HG03439 (cell line): Measurements from ENCODE around the gene TIMP4.
A peak's percentile ranks its signal among the peaks of the same experiment; 100 is the strongest.

Source experiments
- ATAC-seq: cut with Tn5 transposase; IDR thresholded peaks from one replicate; pipeline ENCODE4 v1.9.1; 2021; ENCODE audit warnings: mild to moderate bottlenecking, moderate library complexity; ENCODE audit not compliant: unreplicated experiment

Gene TIMP4

GRCh38 chr3:12158387-12159226, at the start of gene TIMP4:
TSS of gene TIMP4 (minus strand) at chr3:12158912. CDS start at chr3:12158840, 72 bp downstream.
- no peak for ATAC-seq

GRCh38 chr3:12205171-12205570, 46.5 kb upstream of the TIMP4 start:
- ATAC-seq = no peak

GRCh38 chr3:12201813-12202212, 43.1 kb upstream of the TIMP4 start:
- no peak for ATAC-seq

GRCh38 chr3:12198301-12198700, 39.6 kb upstream of the TIMP4 start:
- no peak for ATAC-seq

GRCh38 chr3:12197475-12197874, 38.8 kb upstream of the TIMP4 start:
- no peak for ATAC-seq

- no peak for ATAC-seq
These were observed 38.0 kb upstream of the TIMP4 start for GRCh38 chr3:12196684-12197083.

GRCh38 chr3:12195231-12195630, 36.5 kb upstream of the TIMP4 start:
- ATAC-seq = no peak

GRCh38 chr3:12194669-12195161, 36.0 kb upstream of the TIMP4 start:
- ATAC-seq = peak; percentile 59

- peak; percentile 31 for ATAC-seq
These were observed 35.5 kb upstream of the TIMP4 start for GRCh38 chr3:12194209-12194608.

- ATAC-seq = peak; percentile 59
These were observed 34.9 kb upstream of the TIMP4 start for GRCh38 chr3:12193485-12194165.

GRCh38 chr3:12192655-12193484, 34.2 kb upstream of the TIMP4 start:
- no peak for ATAC-seq

GRCh38 chr3:12192173-12192572, 33.5 kb upstream of the TIMP4 start:
- no peak for ATAC-seq

GRCh38 chr3:12191559-12191958, 32.8 kb upstream of the TIMP4 start:
- ATAC-seq = no peak

GRCh38 chr3:12190832-12191231, 32.1 kb upstream of the TIMP4 start:
- ATAC-seq = no peak

GRCh38 chr3:12190221-12190807, 31.6 kb upstream of the TIMP4 start:
- no peak for ATAC-seq

- ATAC-seq = no peak
These were observed 30.1 kb upstream of the TIMP4 start for GRCh38 chr3:12188681-12189287.

GRCh38 chr3:12188328-12188648, 29.6 kb upstream of the TIMP4 start:
- ATAC-seq = no peak

- peak; percentile 41 for ATAC-seq
These were observed 29.0 kb upstream of the TIMP4 start for GRCh38 chr3:12187448-12188327.

GRCh38 chr3:12186515-12187286, 28.0 kb upstream of the TIMP4 start:
- ATAC-seq = no peak
